SK-N-SH treated with all-trans-retinoic acid at 6 μM for 48 hours (cell line): Measurements from ENCODE around the gene ANXA3.
"Not testable (repeated sequence)": the region's sequence is repeated elsewhere in the genome, so short reads cannot be mapped to it uniquely, and the experiment has no call there.

ENCODE experiments used
- CREB5 ChIP-seq: fragments of 250-450 bp; sonication (Bioruptor Pico); IDR thresholded peaks from 2 replicates; pipeline ENCODE4 v1.5.1; 2020; ENCODE audit warnings: low read depth, mild to moderate bottlenecking, moderate library complexity
- ISL1 ChIP-seq: fragments of 250-450 bp; sonication (Bioruptor Pico); IDR thresholded peaks from 2 replicates; pipeline ENCODE4 v2.1.2; 2022; ENCODE audit warnings: mild to moderate bottlenecking, moderate library complexity
- PPARA ChIP-seq: fragments of 250-450 bp; sonication (Bioruptor Pico); IDR thresholded peaks from 2 replicates; pipeline ENCODE4 v1.5.0; 2020; ENCODE audit warnings: mild to moderate bottlenecking, borderline replicate concordance

- TF ChIP-seq PPARA (CRISPR knock-in tag); ISL1; CREB5: not testable (repeated sequence)
Measured at GRCh38 chr4:78506260-78506659, 45.3 kb upstream of the ANXA3 start.
